AG09309 (cell line): ENCODE measurements around the gene PGLYRP3.
A peak's percentile ranks its signal among the peaks of the same experiment; 100 is the strongest.

Experiments
- DNase-seq: peaks from one replicate; pipeline ENCODE4 v3.0.0-alpha.2; 2010; ENCODE audit warnings: low read depth
- H3K4me3 ChIP-seq: 2 replicates; pipeline ENCODE4 v1.5.1; 2011; ENCODE audit warnings: mild to moderate bottlenecking, low read depth, low read length, moderate library complexity; ENCODE audit not compliant: control insufficient read depth
- CTCF ChIP-seq: IDR thresholded peaks from 2 replicates; pipeline ENCODE4 v1.5.1; 2011; ENCODE audit warnings: mild to moderate bottlenecking, low read depth, low read length, inconsistent platforms; ENCODE audit not compliant: insufficient read depth, control insufficient read depth; ENCODE audit errors: missing control alignments

Gene PGLYRP3

GRCh38 chr1:153288634-153289275 is 24.0 kb downstream of the PGLYRP3 start:
- H3K4me3 ChIP-seq: no peak overlapping the region
- TF ChIP-seq CTCF: peak; percentile 57
- no peak for DNase-seq

- no peak for DNase-seq
- peak; percentile 41 for TF ChIP-seq CTCF
- H3K4me3 ChIP-seq: no peak overlapping the region
Observed at GRCh38 chr1:153277852-153278251, 34.9 kb downstream of the PGLYRP3 start.

GRCh38 chr1:153272186-153272585 is 40.6 kb downstream of the PGLYRP3 start:
- no peak for TF ChIP-seq CTCF
- no peak overlapping the region for H3K4me3 ChIP-seq
- DNase-seq: no peak

- TF ChIP-seq CTCF: no peak
- DNase-seq: no peak
- H3K4me3 ChIP-seq: no peak overlapping the region
Observed at GRCh38 chr1:153271711-153272110, 41.0 kb downstream of the PGLYRP3 start.

GRCh38 chr1:153265457-153265856 is 47.3 kb downstream of the PGLYRP3 start:
- no peak overlapping the region for H3K4me3 ChIP-seq
- no peak for DNase-seq
- no peak for TF ChIP-seq CTCF

GRCh38 chr1:153262462-153263157 is 50.1 kb downstream of the PGLYRP3 start:
- TF ChIP-seq CTCF: no peak
- DNase-seq: no peak
- H3K4me3 ChIP-seq: no peak overlapping the region

GRCh38 chr1:153262070-153262366 is 50.7 kb downstream of the PGLYRP3 start:
- DNase-seq: no peak
- no peak for TF ChIP-seq CTCF
- no peak overlapping the region for H3K4me3 ChIP-seq
